ENCODE results near the gene FOXN1.

The FOXN1 gene

GRCh38 chr17:28485049-28485448 lies 21.1 kb upstream of the FOXN1 start:
- TF ChIP-seq ZNF274 (IDR thresholded peaks at IDR 0.05; ENCODE audit: low read depth, low read length): no peak
- H3K4me3 ChIP-seq (ENCODE audit: low read length): no peak overlapping the region

- no peak for TF ChIP-seq ZNF274 (IDR thresholded peaks at IDR 0.05; ENCODE audit: low read depth, low read length)
- no peak overlapping the region for H3K4me3 ChIP-seq (ENCODE audit: low read length)
Measured at GRCh38 chr17:28487881-28488532, 18.1 kb upstream of the FOXN1 start.

GRCh38 chr17:28488533-28489276 lies 17.4 kb upstream of the FOXN1 start:
- no peak overlapping the region for H3K4me3 ChIP-seq (ENCODE audit: low read length)
- no peak for TF ChIP-seq ZNF274 (IDR thresholded peaks at IDR 0.05; ENCODE audit: low read depth, low read length)

- TF ChIP-seq ZNF274 (IDR thresholded peaks at IDR 0.05; ENCODE audit: low read depth, low read length): no peak
- H3K4me3 ChIP-seq (ENCODE audit: low read length): no peak overlapping the region
Measured at GRCh38 chr17:28491286-28491685, 14.9 kb upstream of the FOXN1 start.

GRCh38 chr17:28491860-28492259 lies 14.3 kb upstream of the FOXN1 start:
- TF ChIP-seq ZNF274 (IDR thresholded peaks at IDR 0.05; ENCODE audit: low read depth, low read length): no peak
- H3K4me3 ChIP-seq (ENCODE audit: low read length): no peak overlapping the region

- TF ChIP-seq ZNF274 (IDR thresholded peaks at IDR 0.05; ENCODE audit: low read depth, low read length): no peak
- no peak overlapping the region for H3K4me3 ChIP-seq (ENCODE audit: low read length)
Measured at GRCh38 chr17:28492352-28493310, 13.5 kb upstream of the FOXN1 start.

- H3K4me3 ChIP-seq (ENCODE audit: low read length): no peak overlapping the region
- TF ChIP-seq ZNF274 (IDR thresholded peaks at IDR 0.05; ENCODE audit: low read depth, low read length): no peak
Measured at GRCh38 chr17:28493460-28493859, 12.7 kb upstream of the FOXN1 start.

- TF ChIP-seq ZNF274 (IDR thresholded peaks at IDR 0.05; ENCODE audit: low read depth, low read length): no peak
- no peak overlapping the region for H3K4me3 ChIP-seq (ENCODE audit: low read length)
Measured at GRCh38 chr17:28494445-28495188, 11.5 kb upstream of the FOXN1 start.

- no peak overlapping the region for H3K4me3 ChIP-seq (ENCODE audit: low read length)
- TF ChIP-seq ZNF274 (IDR thresholded peaks at IDR 0.05; ENCODE audit: low read depth, low read length): no peak
Measured at GRCh38 chr17:28495635-28496034, 10.5 kb upstream of the FOXN1 start.

- no peak overlapping the region for H3K4me3 ChIP-seq (ENCODE audit: low read length)
- TF ChIP-seq ZNF274 (IDR thresholded peaks at IDR 0.05; ENCODE audit: low read depth, low read length): no peak
Measured at GRCh38 chr17:28497931-28498330, 8.2 kb upstream of the FOXN1 start.

GRCh38 chr17:28498652-28499363 lies 7.3 kb upstream of the FOXN1 start:
- no peak overlapping the region for H3K4me3 ChIP-seq (ENCODE audit: low read length)
- TF ChIP-seq ZNF274 (IDR thresholded peaks at IDR 0.05; ENCODE audit: low read depth, low read length): no peak

- H3K4me3 ChIP-seq (ENCODE audit: low read length): no peak overlapping the region
- no peak for TF ChIP-seq ZNF274 (IDR thresholded peaks at IDR 0.05; ENCODE audit: low read depth, low read length)
Measured at GRCh38 chr17:28499364-28499664, 6.8 kb upstream of the FOXN1 start.

- no peak for TF ChIP-seq ZNF274 (IDR thresholded peaks at IDR 0.05; ENCODE audit: low read depth, low read length)
- peak overlapping the region; percentile 36; the same call in 1 of the 2 replicates for H3K4me3 ChIP-seq (ENCODE audit: low read length)
Measured at GRCh38 chr17:28499684-28500357, 6.3 kb upstream of the FOXN1 start.
